HG03135 (cell line): Measurements from ENCODE around the gene DEFB108B.
"Not testable (repeated sequence)": the region's sequence is repeated elsewhere in the genome, so short reads cannot be mapped to it uniquely, and the experiment has no call there.

Experiments
- ATAC-seq: cut with Tn5 transposase; IDR thresholded peaks from one replicate; pipeline ENCODE4 v1.9.1; 2021; ENCODE audit warnings: mild to moderate bottlenecking, moderate library complexity; ENCODE audit not compliant: unreplicated experiment

DEFB108B gene

DNA sequence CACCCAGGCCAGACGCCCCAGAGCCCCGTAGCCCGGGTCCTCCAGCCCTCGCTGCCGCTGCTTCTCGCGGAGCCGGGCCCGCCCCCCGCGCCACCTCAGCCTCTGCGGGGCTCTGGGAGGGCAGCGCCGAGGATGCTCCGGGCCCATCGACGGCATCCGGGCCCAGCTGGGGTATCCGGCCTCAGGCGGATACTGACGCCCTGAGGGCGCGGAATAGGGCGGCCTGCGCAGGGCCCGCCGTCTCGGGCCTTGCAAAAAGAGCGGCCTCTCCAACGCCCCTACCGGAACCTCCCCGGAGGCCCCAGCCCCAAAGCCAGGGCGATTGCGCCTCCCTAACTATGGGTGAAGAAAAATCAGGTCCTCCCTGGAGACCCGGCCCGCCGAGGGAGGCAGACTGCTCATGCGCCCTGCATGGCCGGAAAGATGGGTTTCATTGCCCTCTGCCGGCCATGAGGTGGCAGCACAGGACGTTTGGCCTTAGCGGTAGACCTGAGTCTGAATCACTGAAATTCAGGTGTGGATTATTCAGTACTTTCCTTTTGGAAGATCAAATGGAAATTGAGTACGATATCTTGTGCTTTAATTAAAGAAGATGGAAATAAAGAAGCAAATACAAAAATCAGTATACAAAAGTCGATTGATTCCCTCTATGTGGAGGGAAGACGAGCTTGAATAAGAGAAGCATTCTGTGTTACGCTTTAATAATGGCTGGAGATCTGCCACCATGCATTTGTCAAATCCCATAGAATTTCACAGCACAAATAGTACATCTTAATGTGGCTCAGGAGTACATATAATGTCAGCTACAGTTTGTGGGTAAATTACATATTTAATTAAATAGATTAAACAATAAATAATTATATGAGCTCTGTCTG lies 19.3 kb upstream of the DEFB108B start:
- not testable (repeated sequence) for ATAC-seq

DNA sequence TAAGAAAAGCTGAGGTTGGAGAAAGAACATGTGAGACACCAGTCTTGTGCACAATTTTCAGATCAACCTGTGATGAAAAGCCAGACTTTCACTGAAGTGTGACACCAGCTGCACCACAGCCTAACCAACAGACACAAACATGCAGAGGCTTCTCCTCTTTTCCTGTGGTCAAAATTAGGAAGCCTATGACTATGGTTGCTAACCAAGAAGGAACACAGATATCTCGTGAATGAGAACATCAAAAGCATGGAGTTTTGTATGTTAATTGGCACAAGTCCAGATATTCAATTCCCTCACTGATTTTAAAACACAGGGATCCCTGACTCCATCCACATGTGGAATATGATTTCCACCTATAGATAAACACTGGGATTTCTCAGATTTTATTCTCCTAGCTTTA lies 11.5 kb upstream of the DEFB108B start:
- ATAC-seq, result not testable (repeated sequence)

DNA sequence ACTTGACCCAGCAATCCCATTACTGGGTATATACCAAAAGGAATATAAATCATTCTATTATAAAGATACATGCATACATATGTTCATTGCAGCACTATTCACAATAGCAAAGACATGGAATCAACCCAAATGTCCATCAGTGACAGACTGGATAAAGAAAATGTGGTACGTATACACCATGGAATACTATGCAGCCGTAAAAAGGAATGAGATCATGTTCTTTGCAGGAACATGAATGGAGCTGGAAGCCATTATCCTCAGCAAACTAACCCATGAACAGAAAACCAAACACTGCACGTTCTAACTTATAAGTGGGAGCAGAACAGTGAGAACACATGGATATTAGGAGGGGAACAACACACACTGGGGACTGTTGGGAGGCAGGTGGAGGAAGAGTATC lies 3.8 kb upstream of the DEFB108B start:
- not testable (repeated sequence) for ATAC-seq

DNA sequence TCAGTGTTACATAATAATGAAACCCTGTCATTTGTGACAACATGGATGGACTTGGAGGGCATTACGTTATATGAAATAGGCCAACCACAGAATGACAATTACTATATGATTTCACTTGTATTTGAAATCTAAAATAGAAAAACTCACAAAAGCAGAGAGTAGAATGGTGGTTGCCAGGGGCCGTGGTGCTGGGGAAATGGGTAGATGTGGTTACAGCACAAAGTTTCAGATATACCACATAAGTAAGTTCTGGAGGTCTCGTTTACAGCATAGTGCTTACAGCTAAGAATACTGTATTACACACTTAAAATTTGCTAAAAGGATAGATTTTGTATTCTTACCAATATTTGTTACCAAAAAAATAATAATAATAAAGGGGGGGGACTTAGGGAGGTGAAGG lies 3.3 kb upstream of the DEFB108B start:
- not testable (repeated sequence) for ATAC-seq

DNA sequence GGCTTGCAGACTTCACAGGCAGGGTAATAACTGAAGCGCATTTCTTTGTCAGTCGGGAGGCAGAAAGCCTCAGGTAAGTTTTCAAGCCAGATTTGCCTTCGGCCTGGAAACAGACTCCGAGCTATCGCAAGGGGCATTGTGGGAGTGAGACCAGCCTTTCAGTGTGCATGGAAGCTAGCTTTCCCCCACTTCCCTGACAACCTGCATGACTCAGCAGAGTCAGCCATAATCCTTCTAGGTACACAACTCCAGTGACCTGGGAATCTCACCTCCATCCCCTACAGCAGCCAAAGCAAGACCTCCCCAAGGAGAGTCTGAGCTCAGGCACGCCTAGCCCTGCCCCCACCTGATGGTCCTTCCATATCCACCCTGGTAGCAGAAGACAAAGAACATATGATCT lies 9.7 kb downstream of the DEFB108B start:
- not testable (repeated sequence) for ATAC-seq

DNA sequence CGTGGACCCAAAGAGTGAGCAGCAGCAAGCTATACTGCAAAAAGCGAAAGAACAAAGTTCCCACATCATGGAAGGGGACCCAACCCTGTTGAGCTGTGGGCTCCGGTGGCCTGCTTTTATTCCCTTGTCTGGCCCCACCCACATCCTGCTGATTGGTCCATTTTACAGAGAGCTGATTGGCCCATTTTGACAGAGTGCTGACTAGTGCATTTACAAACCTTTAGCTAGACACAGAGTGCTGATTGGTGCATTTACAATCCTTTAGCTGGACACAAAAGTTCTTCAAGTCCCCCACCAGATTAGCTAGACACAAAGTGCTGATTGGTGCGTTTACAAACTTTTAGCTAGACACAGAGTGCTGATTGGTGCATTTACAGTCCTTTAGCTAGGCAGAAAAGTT lies 10.4 kb downstream of the DEFB108B start:
- ATAC-seq, result not testable (repeated sequence)

DNA sequence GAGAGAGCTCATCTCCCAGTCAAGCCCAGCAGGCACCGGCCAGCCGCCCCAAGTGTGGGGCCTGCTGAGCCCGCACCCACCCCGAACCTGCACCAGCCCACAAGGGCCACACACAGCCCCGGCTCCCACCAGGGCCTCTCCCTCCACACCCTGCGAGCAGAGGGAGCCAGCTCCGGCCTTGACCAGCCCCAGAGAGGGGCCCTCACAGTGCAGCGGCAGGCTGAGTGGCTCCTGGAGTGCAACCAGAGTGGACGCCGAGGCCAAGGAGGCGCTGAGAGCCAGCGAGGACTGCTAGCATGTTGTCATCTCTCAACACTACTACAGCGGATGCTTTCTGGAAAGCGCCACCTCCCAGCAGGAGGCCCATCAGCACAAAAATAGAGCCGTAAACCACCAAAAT lies 10.9 kb downstream of the DEFB108B start:
- ATAC-seq, result no peak

DNA sequence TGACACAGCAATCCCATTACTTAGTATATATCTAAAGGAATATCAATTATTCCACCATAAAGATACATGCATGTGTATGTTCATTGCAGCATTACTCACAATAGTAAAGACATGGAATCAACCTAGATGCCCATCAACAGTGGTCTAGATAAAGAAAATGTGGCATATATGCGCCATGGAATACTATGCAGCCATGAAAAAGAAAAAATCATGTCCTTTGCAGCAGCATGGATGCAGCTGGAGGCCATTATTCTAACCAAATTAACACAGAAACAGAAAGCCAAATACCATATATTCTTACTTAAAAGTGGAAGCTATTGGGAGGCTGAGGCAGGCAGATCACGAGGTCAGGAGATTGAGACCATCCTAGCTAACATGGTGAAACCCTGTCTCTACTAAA lies 20.9 kb downstream of the DEFB108B start:
- ATAC-seq, result not testable (repeated sequence)

DNA sequence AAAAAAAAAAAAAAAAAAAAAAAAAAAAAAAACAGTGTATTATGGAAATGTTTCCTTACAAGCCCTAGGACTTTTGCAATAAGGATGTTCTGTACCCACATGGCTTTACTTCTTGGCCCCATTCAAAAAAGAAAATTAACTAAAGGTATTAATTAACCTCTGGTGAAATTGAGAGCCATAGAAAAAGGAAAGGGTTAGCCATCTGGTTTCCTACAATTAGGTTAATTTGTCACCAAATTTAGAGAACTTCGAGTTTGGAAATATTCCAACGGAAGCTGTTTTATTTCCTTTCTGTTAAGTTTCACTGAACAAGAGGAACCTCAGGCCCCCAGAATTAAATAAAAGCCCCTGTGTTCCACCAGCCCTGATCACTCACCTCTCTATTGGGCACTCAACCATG lies 22.9 kb downstream of the DEFB108B start:
- not testable (repeated sequence) for ATAC-seq

DNA sequence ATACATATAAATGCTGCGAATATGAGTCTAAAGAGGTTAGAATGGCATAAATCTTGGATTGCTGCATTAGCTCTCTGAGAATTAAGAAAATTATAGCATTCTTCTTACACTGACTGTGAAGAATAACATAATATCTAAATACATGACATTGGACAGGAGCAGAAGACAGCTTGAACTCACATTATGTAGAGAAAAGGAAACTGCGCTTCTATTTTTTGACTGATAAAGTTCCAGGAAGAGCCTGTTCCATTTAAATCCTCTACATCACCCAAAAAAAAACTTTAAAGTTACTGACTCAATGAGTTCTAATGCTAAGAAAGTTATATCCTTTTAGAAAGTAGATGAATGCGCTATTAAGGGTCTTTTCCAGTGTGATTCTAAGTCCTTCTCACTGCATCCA lies 27.8 kb downstream of the DEFB108B start:
- ATAC-seq, result not testable (repeated sequence)

DNA sequence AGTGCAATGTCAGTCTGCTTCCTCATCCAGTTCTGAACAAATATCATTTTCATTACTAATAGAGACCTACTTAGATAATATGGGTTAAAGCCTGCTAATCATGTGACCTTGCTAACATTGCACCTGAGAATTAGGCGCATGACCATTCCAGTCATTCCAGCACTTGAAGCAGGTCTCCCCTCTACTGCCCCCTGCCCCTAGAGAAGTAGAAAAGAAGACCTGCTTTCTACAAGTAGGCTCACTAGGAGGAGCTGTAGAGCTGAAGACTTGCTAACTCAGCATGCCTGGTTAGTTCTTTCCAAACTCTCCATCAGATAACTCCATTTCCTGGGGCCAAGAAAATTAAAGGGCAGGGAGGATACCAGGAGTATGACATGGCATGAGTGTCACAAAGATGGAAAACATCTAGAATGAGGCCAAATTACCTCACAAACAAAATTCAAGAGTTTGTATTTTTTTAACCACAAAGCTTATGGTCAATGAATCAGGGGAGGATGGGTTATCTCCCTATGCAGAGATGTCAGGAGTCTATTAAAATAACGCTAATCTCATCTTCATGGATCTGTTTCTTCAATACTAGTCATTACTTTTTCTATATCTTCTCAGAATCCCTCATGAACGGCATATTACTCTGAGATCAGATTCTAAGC lies 31.1 kb downstream of the DEFB108B start:
- not testable (repeated sequence) for ATAC-seq

DNA sequence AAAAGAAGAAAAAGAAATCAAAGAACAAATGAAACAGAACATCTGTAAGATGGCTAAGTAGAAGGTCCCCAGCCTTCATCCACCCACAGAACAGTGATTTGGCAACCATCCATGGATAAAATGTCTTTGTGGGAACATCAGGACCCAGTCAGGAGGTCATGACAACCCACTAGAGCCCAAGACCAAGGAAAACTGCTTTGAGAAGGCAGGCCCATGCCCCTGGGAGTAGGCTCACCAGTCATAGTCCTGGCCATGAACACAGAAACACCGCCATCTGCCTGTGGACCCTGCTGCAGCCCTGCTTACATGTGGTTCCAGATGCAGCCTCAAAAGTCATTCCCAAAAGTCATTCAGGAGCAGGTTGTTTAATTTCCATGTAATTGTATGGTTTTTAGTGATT lies 34.2 kb downstream of the DEFB108B start:
- ATAC-seq, result not testable (repeated sequence)

DNA sequence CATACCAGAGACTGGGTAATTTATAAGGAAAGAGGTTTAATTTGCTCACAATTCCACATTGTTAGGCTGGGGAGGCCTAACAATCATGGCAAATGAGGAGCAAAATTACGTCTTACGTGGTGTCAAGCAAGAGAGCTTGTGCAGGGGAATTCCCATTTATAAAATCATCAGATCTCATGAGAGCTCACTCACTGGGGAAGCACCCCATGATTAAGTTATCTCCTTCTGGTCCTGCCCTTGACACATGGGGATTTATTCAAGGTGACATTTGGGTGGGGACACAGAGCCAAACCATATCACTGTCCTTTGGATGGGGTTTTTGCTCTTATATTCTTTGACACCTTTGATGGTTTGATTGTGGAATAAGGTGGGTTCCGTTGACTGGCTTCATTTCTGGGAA lies 36.9 kb downstream of the DEFB108B start:
- ATAC-seq, result not testable (repeated sequence)

DNA sequence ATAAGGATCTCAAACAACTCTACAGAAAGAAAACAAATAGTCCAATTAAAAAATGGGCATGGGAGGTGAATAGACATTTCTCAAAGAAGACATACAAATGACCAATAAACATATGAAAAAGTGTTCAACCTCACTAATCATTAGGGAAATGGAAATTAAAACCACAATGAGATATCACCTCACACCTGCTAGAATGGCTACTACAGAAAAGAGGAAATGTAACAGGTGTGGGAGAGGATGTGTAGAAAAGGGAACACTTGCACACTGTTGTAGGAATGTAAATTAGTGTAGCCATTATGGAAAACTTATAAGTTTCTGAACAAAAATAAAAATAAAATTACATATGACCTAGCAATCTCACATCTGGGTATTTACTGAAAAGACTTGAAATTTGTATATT lies 37.7 kb downstream of the DEFB108B start:
- ATAC-seq, result not testable (repeated sequence)

DNA sequence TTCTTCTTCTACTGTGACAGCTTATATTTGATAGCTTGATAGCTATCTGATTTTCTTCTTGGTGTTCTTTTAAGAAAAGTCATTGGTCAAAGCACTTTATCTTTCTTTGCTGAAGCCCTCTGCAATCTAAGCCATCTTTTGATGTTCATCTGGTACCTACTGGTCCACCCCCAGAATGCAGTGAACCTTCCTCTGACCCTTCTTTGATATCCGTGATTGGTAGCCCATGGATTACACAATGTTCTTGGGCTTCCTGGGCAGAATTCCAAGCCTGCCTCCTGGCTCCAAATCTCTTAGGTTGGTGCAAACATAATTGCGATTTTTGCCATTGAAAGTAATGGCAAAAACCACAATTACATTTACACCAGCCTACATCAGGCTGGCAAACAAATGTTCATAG lies 43.3 kb downstream of the DEFB108B start:
- not testable (repeated sequence) for ATAC-seq

DNA sequence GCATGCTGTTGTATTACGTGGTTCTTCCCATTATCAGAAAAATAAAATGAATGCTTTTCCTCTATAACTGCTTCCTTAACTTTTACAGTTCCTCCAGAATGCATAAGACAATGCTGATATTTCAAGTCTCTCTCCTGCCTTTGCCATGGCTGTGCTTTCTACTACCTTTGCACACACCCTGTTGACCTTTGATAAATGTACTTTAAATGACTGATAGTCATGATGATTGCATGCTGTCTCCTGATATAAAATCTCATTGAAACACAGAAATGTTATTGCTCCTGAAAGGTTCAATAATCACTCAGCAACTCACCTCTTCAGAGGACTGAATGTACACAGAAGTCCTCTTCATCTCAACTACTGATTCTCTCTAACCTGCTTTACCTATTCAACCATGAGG lies 45.1 kb downstream of the DEFB108B start, which contains the start of gene DEFB131B:
Gene DEFB131B, plus strand, starts transcription at position 395 of the 400 bp plus-strand sequence. Its CDS starts 0 bp downstream, at position 395.
- not testable (repeated sequence) for ATAC-seq

DNA sequence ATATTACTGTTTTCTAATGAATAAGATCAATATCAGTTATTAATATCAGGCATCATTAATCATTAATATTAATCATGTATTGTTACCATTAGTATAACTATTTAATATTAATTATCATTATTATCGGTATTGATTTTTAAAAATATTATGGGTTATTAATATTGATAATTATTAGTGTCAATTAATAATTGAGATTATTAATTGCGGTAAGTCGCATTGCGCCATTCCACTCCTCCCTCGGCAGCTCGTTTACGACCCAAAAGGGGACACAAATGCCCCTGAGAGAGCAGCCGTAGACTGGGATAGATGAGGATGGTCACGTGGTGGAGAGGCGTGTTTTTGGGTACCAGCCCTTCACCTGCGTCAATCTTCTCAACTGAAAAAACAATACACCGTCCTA lies 52.8 kb downstream of the DEFB108B start:
- not testable (repeated sequence) for ATAC-seq
